ENCODE measurements around the gene CTIF.

The CTIF gene

DNA sequence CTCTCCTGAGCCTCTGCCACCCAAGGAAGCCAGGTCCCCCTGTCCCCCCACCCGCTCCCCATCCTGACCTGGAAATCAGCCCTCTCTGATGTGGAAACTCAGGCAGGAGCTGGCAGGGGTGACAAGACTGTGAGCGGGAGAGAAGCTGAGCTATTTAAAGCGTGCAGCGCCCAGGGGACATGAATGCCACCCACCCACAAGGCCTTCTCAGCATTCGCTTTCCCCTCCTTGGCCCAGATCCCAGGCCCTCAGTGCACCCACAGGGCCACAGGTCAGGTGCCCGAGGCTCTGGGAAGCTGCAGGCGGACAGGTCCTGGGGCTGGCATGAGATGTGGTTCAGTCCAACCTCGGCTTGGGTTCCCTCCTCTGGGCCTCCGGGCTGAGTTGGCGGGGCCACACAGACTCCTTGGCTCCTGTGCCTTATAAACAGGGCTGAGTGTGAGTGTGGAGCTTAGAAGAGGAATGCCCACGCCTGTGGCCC is 243.6 kb downstream of the CTIF start:
- Histone ChIP-seq H3K27ac (ENCODE audit: low read length) (no peak overlapping the region), H4K20me1 (ENCODE audit: insufficient read depth, low read length) (peaks cover 56% of the 10 kb centered on the region), H3K79me2 (ENCODE audit: low read length) (no peaks in the 10 kb centered on the region), H2AFZ (ENCODE audit: low read depth, low read length) (no peak overlapping the region), H3K4me2 (ENCODE audit: low read length) (no peak overlapping the region), H3K27me3 (ENCODE audit: low read depth, low read length) (peaks cover 26% of the 10 kb centered on the region), H3K9ac (ENCODE audit: low read length) (no peak overlapping the region), H3K4me3 (ENCODE audit: low read length) (no peak overlapping the region), H3K4me1 (ENCODE audit: low read length) (peaks cover 32% of the 10 kb centered on the region), H3K36me3 (replicated peaks; ENCODE audit: low read depth, low read length) (no peaks in the 10 kb centered on the region), H3K9me3 (ENCODE audit: insufficient read depth, low read length) (no peaks in the 10 kb centered on the region)
- no peak for TF ChIP-seq EZH2phosphoT487 (IDR thresholded peaks at IDR 0.05; ENCODE audit: low read depth)
- TF ChIP-seq, protein P1, sequence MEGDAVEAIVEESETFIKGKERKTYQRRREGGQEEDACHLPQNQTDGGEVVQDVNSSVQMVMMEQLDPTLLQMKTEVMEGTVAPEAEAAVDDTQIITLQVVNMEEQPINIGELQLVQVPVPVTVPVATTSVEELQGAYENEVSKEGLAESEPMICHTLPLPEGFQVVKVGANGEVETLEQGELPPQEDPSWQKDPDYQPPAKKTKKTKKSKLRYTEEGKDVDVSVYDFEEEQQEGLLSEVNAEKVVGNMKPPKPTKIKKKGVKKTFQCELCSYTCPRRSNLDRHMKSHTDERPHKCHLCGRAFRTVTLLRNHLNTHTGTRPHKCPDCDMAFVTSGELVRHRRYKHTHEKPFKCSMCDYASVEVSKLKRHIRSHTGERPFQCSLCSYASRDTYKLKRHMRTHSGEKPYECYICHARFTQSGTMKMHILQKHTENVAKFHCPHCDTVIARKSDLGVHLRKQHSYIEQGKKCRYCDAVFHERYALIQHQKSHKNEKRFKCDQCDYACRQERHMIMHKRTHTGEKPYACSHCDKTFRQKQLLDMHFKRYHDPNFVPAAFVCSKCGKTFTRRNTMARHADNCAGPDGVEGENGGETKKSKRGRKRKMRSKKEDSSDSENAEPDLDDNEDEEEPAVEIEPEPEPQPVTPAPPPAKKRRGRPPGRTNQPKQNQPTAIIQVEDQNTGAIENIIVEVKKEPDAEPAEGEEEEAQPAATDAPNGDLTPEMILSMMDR (IDR thresholded peaks at IDR 0.05; ENCODE audit: low read depth, low read length), result no peak

DNA sequence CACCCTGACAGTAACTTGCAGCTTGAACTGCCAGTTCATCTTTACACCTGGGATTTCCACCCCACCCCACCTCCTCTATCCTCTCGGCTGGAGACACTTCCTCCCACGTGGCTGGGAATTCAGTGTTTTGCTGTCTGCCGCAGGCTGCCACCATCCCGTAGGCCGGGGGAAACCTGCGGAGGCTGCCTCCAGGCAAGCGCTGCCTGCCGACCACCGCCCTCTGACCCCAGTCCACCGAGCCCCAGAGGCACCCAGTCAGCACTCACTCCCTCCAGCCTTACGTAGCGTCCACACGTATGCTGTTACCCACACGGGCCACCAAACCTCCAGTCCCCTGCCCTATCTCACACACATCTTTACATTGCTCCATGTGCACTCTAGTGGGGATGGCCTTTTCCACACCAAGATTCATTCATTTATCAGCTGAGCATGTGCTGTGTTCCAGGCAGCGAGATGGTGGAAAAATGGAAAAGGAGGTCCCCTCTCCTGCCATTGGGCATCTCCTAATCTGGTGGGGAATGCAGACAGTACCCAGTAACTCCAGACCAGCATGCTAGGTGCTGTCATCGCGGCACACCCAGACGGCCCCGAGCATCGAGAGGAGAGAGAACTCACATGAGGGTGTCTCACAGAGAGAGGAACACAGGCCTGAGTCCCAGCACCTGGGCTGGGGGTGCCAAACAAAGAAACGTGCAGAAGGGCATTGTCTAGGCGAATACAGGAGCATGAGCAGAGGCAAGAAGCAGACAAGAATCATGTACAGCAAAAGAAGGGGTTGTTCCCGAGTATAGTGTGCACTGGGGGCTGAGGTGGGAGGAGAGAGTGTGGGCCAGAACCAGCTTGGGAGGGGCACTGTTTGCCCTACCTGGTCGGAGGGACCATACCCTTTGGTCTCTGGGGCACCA is 245.0 kb downstream of the CTIF start:
- no peak overlapping the region for H3K9ac ChIP-seq (ENCODE audit: low read length)
- peak overlapping the region; percentile 66 for H3K4me2 ChIP-seq (ENCODE audit: low read length)

DNA sequence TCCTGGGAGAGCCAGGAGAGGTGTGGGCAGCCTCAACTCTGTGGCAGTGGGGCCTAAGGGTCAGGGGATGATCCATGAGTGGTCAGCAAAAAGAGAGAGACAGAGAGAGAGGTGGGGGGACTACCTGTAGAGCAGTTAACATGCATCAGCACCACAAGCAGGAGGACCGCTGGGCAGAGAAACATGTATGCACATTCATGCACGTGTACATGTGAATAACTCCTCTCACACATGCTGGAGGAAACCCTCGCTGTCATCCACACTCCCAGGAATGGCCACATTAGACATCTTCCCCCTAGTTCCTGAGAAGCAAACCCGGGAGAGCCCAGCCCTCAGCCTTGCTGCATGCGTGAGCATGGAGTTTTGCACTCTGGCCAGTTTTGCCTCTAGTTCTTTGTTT is 245.8 kb downstream of the CTIF start:
- H3K79me2 ChIP-seq (ENCODE audit: low read length), result no peaks in the 10 kb centered on the region
- H3K36me3 ChIP-seq (replicated peaks; ENCODE audit: low read depth, low read length), result peaks cover 11% of the 10 kb centered on the region
- H3K4me1 ChIP-seq (ENCODE audit: low read length), result peaks cover 32% of the 10 kb centered on the region
- peak overlapping the region; percentile 10; the same call in 1 of the 2 replicates for H3K27ac ChIP-seq (ENCODE audit: low read length)
- H3K27me3 ChIP-seq (ENCODE audit: low read depth, low read length), result peaks cover 39% of the 10 kb centered on the region
- H3K4me2 ChIP-seq (ENCODE audit: low read length), result peak overlapping the region; percentile 66
- H3K9ac ChIP-seq (ENCODE audit: low read length), result no peak overlapping the region
- peaks cover 60% of the 10 kb centered on the region for H4K20me1 ChIP-seq (ENCODE audit: insufficient read depth, low read length)
- H3K9me3 ChIP-seq (ENCODE audit: insufficient read depth, low read length), result no peaks in the 10 kb centered on the region
- H2AFZ ChIP-seq (ENCODE audit: low read depth, low read length), result no peak overlapping the region
- TF ChIP-seq, protein P1 (IDR thresholded peaks at IDR 0.05; ENCODE audit: low read depth, low read length), result no peak
- TF ChIP-seq EZH2phosphoT487 (IDR thresholded peaks at IDR 0.05; ENCODE audit: low read depth), result no peak
- H3K4me3 ChIP-seq (ENCODE audit: low read length), result peak overlapping the region; percentile 30

More for the DNA sequence above, 245.0 kb downstream of the CTIF start:
- H3K79me2 ChIP-seq (ENCODE audit: low read length), result no peaks in the 10 kb centered on the region
- H3K27ac ChIP-seq (ENCODE audit: low read length), result no peak overlapping the region
- peaks cover 32% of the 10 kb centered on the region for H3K27me3 ChIP-seq (ENCODE audit: low read depth, low read length)
- no peaks in the 10 kb centered on the region for H3K9me3 ChIP-seq (ENCODE audit: insufficient read depth, low read length)
- peaks cover 60% of the 10 kb centered on the region for H4K20me1 ChIP-seq (ENCODE audit: insufficient read depth, low read length)
- H3K36me3 ChIP-seq (replicated peaks; ENCODE audit: low read depth, low read length), result peaks cover 3% of the 10 kb centered on the region
- H2AFZ ChIP-seq (ENCODE audit: low read depth, low read length), result no peak overlapping the region
- TF ChIP-seq, protein P1 (IDR thresholded peaks at IDR 0.05; ENCODE audit: low read depth, low read length), result no peak
- no peak for TF ChIP-seq EZH2phosphoT487 (IDR thresholded peaks at IDR 0.05; ENCODE audit: low read depth)
- peaks cover 32% of the 10 kb centered on the region for H3K4me1 ChIP-seq (ENCODE audit: low read length)
- no peak overlapping the region for H3K4me3 ChIP-seq (ENCODE audit: low read length)

DNA sequence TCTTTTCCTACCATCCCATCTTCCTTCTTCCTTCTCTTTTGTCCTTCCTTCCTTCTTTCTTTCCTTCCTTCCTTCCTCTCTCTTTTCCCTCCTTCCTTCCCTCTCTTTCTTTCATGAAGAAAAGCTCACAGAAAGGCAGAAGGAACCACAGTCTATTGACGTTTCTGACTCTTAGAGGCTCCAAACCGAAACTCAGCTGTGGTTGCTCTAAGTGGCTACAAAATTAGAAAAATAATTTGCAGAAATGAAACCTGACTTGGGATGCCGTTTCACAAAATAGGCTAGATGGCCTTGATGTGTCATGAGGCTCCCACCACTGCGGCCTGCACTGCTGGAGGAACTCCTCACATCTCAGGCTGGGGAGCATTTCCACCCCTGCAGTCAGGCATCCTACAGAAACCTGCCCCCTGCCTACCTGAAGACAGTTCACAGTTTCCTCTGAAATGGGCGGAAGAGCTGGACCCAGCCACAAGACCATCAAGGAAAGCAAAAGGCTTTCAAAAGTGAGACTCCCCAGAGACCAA is 246.3 kb downstream of the CTIF start:
- peak overlapping the region; percentile 30 for H3K4me3 ChIP-seq (ENCODE audit: low read length)
- no peaks in the 10 kb centered on the region for H3K9me3 ChIP-seq (ENCODE audit: insufficient read depth, low read length)
- no peak for TF ChIP-seq EZH2phosphoT487 (IDR thresholded peaks at IDR 0.05; ENCODE audit: low read depth)
- TF ChIP-seq, protein P1 (IDR thresholded peaks at IDR 0.05; ENCODE audit: low read depth, low read length), result no peak
- peaks cover 60% of the 10 kb centered on the region for H4K20me1 ChIP-seq (ENCODE audit: insufficient read depth, low read length)
- peak overlapping the region; percentile 66 for H3K4me2 ChIP-seq (ENCODE audit: low read length)
- peaks cover 40% of the 10 kb centered on the region for H3K27me3 ChIP-seq (ENCODE audit: low read depth, low read length)
- H2AFZ ChIP-seq (ENCODE audit: low read depth, low read length), result no peak overlapping the region
- H3K79me2 ChIP-seq (ENCODE audit: low read length), result no peaks in the 10 kb centered on the region
- peaks cover 16% of the 10 kb centered on the region for H3K36me3 ChIP-seq (replicated peaks; ENCODE audit: low read depth, low read length)
- H3K4me1 ChIP-seq (ENCODE audit: low read length), result peaks cover 32% of the 10 kb centered on the region
- H3K9ac ChIP-seq (ENCODE audit: low read length), result no peak overlapping the region; the same call in 1 of the 2 replicates
- H3K27ac ChIP-seq (ENCODE audit: low read length), result peak overlapping the region; percentile 14
